Endothelial cell of umbilical vein (primary cell): ENCODE data around the gene KLLN. TPM values are rescaled to one million over a fixed set of nuclear protein-coding genes. Genes with fewer than 3 reads are reported as not detected.

Source experiments
- BruUV-seq: library from RNA; stranded (reverse); fragments of 400-500 nt; replicated peaks from 2 replicates; lab custom pipeline; 2021; lab: Mats Ljungman, UMichigan
- CTCF ChIA-PET: fragments of 300-600, 350-600 bp; sonication (Branson Sonifier 250); formaldehyde crosslinking; loops from one replicate; lab custom pipeline; 2021; ENCODE audit warnings: antibody characterized with exemption, inconsistent platforms; lab: Charles Lee
- POLR2A ChIA-PET: fragments of 300-600, 350-600 bp; sonication (Branson Sonifier 250); formaldehyde crosslinking; loops from one replicate; lab custom pipeline; 2021; ENCODE audit warnings: antibody characterized with exemption, inconsistent platforms; lab: Charles Lee
- DNase-seq: peaks from one replicate; pipeline ENCODE4 v3.0.0-alpha.2; 2011; ENCODE audit warnings: low read depth, low spot score
- FAIRE-seq: peaks from 2 replicates; lab custom pipeline; 2011; peaks lifted over from hg19 to GRCh38; lab: Jason Lieb, UNC
- H2AFZ ChIP-seq: 2 replicates; pipeline ENCODE4 v1.6.0; 2012; ENCODE audit warnings: low read depth, low read length, control low read depth, inconsistent platforms
- H3K27ac ChIP-seq: 2 replicates; pipeline ENCODE4 v1.5.1; 2011; ENCODE audit warnings: low read depth, mild to moderate bottlenecking, control low read depth, low read length, moderate library complexity; ENCODE audit not compliant: insufficient read depth
- H3K27me3 ChIP-seq, 2 experiments: 2 replicates each; pipeline versions ENCODE4 v1.6.0 to v1.6.1; 2011; ENCODE audit warnings: low read length in 2 of 2, mixed read lengths in 1 of 2; ENCODE audit not compliant: control insufficient read depth in 2 of 2, insufficient read depth in 2 of 2
- H3K36me3 ChIP-seq, 2 experiments: 2 replicates in 1 of 2; 3 replicates in 1 of 2; pipeline ENCODE4 v1.5.1; 2011; ENCODE audit warnings: low read length in 2 of 2, mild to moderate bottlenecking in 1 of 2, moderate library complexity in 1 of 2; ENCODE audit not compliant: control insufficient read depth in 2 of 2, insufficient read depth in 2 of 2; ENCODE audit errors: extremely low read depth in 1 of 2
- H3K4me1 ChIP-seq: 3 replicates; pipeline ENCODE4 v1.5.1; 2011; ENCODE audit warnings: mild to moderate bottlenecking, low read length; ENCODE audit not compliant: control insufficient read depth, insufficient read depth; ENCODE audit errors: extremely low read depth
- H3K4me2 ChIP-seq: 2 replicates; pipeline ENCODE4 v1.6.1; 2011; ENCODE audit warnings: low read length, control low read depth, mixed read lengths; ENCODE audit not compliant: insufficient read depth
- H3K4me3 ChIP-seq, 3 experiments: fragments of 200-600 bp in 1 of 3; sonication (generic), shearing (Covaris generic) in 1 of 3; replicated peaks in 1 of 3; 2 replicates each; pipeline ENCODE4 v1.5.1; 2011 to 2016; ENCODE audit warnings: control low read depth in 3 of 3, low read length in 3 of 3, mild to moderate bottlenecking in 2 of 3, inconsistent platforms in 1 of 3, low read depth in 1 of 3, moderate library complexity in 1 of 3; ENCODE audit not compliant: insufficient read depth in 1 of 3
- H3K79me2 ChIP-seq: 2 replicates; pipeline ENCODE4 v1.6.0; 2012; ENCODE audit warnings: low read length, inconsistent platforms; ENCODE audit not compliant: control insufficient read depth, insufficient read depth
- H3K9ac ChIP-seq: replicated peaks from 2 replicates; pipeline ENCODE3; 2011; ENCODE audit warnings: low read length, control low read depth; ENCODE audit not compliant: insufficient read depth; ENCODE audit errors: extremely low read depth
- H3K9me1 ChIP-seq: replicated peaks from 3 replicates; pipeline ENCODE4 v1.6.0; 2011; ENCODE audit warnings: mild to moderate bottlenecking, low read length; ENCODE audit not compliant: control insufficient read depth, insufficient read depth; ENCODE audit errors: extremely low read depth
- H3K9me3 ChIP-seq: replicated peaks from 2 replicates; pipeline ENCODE4 v1.5.1; 2012; ENCODE audit warnings: low read length, inconsistent platforms; ENCODE audit not compliant: control insufficient read depth, insufficient read depth
- H4K20me1 ChIP-seq: replicated peaks from 2 replicates; pipeline ENCODE3; 2011; ENCODE audit warnings: mild to moderate bottlenecking, low read length; ENCODE audit not compliant: control insufficient read depth, insufficient read depth; ENCODE audit errors: extremely low read depth
- EZH2 ChIP-seq: IDR thresholded peaks from 2 replicates; pipeline ENCODE4 v1.6.1; 2012; ENCODE audit warnings: borderline replicate concordance, low read depth, mild to moderate bottlenecking, moderate library complexity, low read length, inconsistent platforms; ENCODE audit not compliant: severe bottlenecking
- FOS ChIP-seq: IDR thresholded peaks from 2 replicates; pipeline ENCODE4 v1.6.1; 2011; ENCODE audit warnings: mild to moderate bottlenecking, low read length, moderate library complexity, borderline replicate concordance; ENCODE audit not compliant: insufficient read depth
- GATA2 ChIP-seq: IDR thresholded peaks from 2 replicates; pipeline ENCODE4 v1.7.0; 2011; ENCODE audit warnings: low read depth, mild to moderate bottlenecking, moderate library complexity, mixed read lengths, low read length; ENCODE audit not compliant: insufficient read length, insufficient read depth
- JUN ChIP-seq: IDR thresholded peaks from 2 replicates; pipeline ENCODE4 v1.6.1; 2011; ENCODE audit warnings: borderline replicate concordance, low read depth; ENCODE audit not compliant: insufficient read length, insufficient read depth
- MYC ChIP-seq: IDR thresholded peaks from one replicate; pipeline ENCODE4 v1.6.1; 2011; ENCODE audit warnings: mild to moderate bottlenecking, low read depth, low read length
- POLR2A ChIP-seq: IDR thresholded peaks from 2 replicates; pipeline ENCODE4 v1.6.1; 2012; ENCODE audit warnings: low read depth, mild to moderate bottlenecking, control low read depth, low read length
- POLR2AphosphoS5 ChIP-seq: IDR thresholded peaks from 2 replicates; pipeline ENCODE4 v1.6.1; 2012; ENCODE audit warnings: low read depth, mild to moderate bottlenecking, control low read depth, low read length, moderate library complexity; ENCODE audit not compliant: insufficient read depth
- dilution Hi-C: fragments of 300-500 bp; cut with MboI; formaldehyde crosslinking; loops from one replicate; pipeline ENCODE4 v1.15.0; 2019; ENCODE audit warnings: low sequenced_read_pairs; ENCODE audit not compliant: extremely low pct_ligation_motif_present
- intact Hi-C: fragments of 100-400 bp; cut with micrococcal nuclease; formaldehyde crosslinking; loops from one replicate; pipeline ENCODE4 v1.10.0; 2022
- polyA plus RNA-seq, 4 experiments: library from polyadenylated mRNA; depleted of rRNA in 3 of 4; stranded (reverse) in 3 of 4; unstranded in 1 of 4; fragments of >200 nt; gene quantifications; 2 replicates each; pipeline versions ENCODE4 v1.2.1 to v1.2.3, GENCODE V29; 2011 to 2012; ENCODE audit warnings: missing spikeins in 1 of 4
- total RNA-seq: library from RNA; stranded (reverse); gene quantifications from 2 replicates; pipeline ENCODE4 v1.2.3, GENCODE V29; 2021
- TF ChIP-seq, protein P1 (sequence below), 2 donors: IDR thresholded peaks; 1 replicate in 1 of 2; 2 replicates in 1 of 2; pipeline ENCODE4 v1.5.1; 2011; ENCODE audit warnings: low read length in 2 of 2, mild to moderate bottlenecking in 2 of 2, moderate library complexity in 2 of 2, control low read depth in 1 of 2, inconsistent platforms in 1 of 2, low read depth in 1 of 2; ENCODE audit not compliant: insufficient read depth in 1 of 2; ENCODE audit errors: extremely low read depth in 1 of 2
- TF ChIP-seq, protein P2 (sequence below): IDR thresholded peaks from 2 replicates; pipeline ENCODE4 v1.6.1; 2011; ENCODE audit not compliant: insufficient read depth, insufficient read length

KLLN gene
- total and polyA plus RNA-seq, 2 donors (not counting 3 experiments of a cell fraction or from before 2014, with no cell fraction given), result 0.14 to 0.31 TPM

DNA sequence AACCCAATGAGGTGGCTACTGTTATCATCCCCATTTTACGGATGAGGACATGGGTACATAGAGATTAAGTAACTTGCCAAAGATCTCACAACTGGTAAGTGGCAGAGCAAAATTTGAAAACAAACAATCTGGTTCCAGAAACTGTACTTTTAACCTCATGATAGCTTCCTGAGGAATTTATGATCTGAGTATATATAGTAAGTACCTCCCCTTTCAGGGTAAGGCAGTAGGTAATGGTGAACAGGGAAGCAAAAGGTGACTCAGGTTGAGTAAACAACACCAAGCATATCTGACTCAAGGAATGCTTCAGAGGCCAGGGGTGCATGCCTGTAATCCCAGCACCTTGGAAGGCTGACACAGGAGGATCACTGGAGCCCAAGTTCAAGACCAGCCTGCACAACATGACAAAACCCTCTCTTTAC is 21.1 kb downstream of the KLLN start:
- peak; percentile 15 for FAIRE-seq

More for the DNA sequence above, 21.1 kb downstream of the KLLN start:
- CTCF ChIA-PET, result interaction anchor here (1.1 to 1.3 kb wide), 2 partner anchors 67 to 309 kb away, joined by 3 read pairs; no protein-coding TSS in a partner anchor
- no TSS peak for BruUV-seq
- Histone ChIP-seq H3K4me2 (no peak overlapping the region), H4K20me1 (no peaks in the 10 kb centered on the region), H2AFZ (no peak overlapping the region), H3K79me2 (no peaks in the 10 kb centered on the region), H3K4me3 (no peak overlapping the region), H3K9ac (no peak overlapping the region), H3K4me1 (peaks cover 3% of the 10 kb centered on the region), H3K36me3 (no peaks in the 10 kb centered on the region), H3K27ac (no peak overlapping the region), H3K9me3 (no peaks in the 10 kb centered on the region), H3K9me1 (no peaks in the 10 kb centered on the region), H3K27me3 (no peaks in the 10 kb centered on the region)
- DNase-seq, result peak; percentile 45
- dilution Hi-C loops, result no loop called here
- intact Hi-C loops, result no loop called here
- POLR2A ChIA-PET, result no interaction called here
- TF ChIP-seq JUN, result no peak
- TF ChIP-seq, protein P1, sequence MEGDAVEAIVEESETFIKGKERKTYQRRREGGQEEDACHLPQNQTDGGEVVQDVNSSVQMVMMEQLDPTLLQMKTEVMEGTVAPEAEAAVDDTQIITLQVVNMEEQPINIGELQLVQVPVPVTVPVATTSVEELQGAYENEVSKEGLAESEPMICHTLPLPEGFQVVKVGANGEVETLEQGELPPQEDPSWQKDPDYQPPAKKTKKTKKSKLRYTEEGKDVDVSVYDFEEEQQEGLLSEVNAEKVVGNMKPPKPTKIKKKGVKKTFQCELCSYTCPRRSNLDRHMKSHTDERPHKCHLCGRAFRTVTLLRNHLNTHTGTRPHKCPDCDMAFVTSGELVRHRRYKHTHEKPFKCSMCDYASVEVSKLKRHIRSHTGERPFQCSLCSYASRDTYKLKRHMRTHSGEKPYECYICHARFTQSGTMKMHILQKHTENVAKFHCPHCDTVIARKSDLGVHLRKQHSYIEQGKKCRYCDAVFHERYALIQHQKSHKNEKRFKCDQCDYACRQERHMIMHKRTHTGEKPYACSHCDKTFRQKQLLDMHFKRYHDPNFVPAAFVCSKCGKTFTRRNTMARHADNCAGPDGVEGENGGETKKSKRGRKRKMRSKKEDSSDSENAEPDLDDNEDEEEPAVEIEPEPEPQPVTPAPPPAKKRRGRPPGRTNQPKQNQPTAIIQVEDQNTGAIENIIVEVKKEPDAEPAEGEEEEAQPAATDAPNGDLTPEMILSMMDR (IDR thresholded peaks at IDR 0.05; ENCODE audit: extremely low read depth in 1 of 2, insufficient read depth in 1 of 2, low read depth in 1 of 2, low read length in 2 of 2), result no peak
- TF ChIP-seq, protein P2, sequence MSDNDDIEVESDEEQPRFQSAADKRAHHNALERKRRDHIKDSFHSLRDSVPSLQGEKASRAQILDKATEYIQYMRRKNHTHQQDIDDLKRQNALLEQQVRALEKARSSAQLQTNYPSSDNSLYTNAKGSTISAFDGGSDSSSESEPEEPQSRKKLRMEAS, result no peak
- TF ChIP-seq MYC, result no peak
- TF ChIP-seq POLR2AphosphoS5, result no peak
- no peak for TF ChIP-seq FOS
- TF ChIP-seq POLR2A, result no peak
- TF ChIP-seq EZH2, result no peak
- no peak for TF ChIP-seq GATA2
